Measurements from ENCODE around the gene DMPK.
"Not testable (repeated sequence)": the region's sequence is repeated elsewhere in the genome, so short reads cannot be mapped to it uniquely, and the experiment has no call there.

The DMPK gene

GRCh38 chr19:45767881-45768654 is 14.2 kb downstream of the DMPK start:
- no peak for DNase-seq

GRCh38 chr19:45767410-45767880 is 14.8 kb downstream of the DMPK start:
- peak; percentile 5 for DNase-seq

- DNase-seq, result no peak
These were observed 15.4 kb downstream of the DMPK start for GRCh38 chr19:45766869-45767346.

- DNase-seq, result no peak
These were observed 15.9 kb downstream of the DMPK start for GRCh38 chr19:45766296-45766868.

- no peak for DNase-seq
These were observed 16.5 kb downstream of the DMPK start for GRCh38 chr19:45765702-45766295.

GRCh38 chr19:45764945-45765701 is 17.2 kb downstream of the DMPK start:
- no peak for DNase-seq

GRCh38 chr19:45764475-45764874 is 17.8 kb downstream of the DMPK start:
- DNase-seq, result no peak

GRCh38 chr19:45763691-45764294 is 18.5 kb downstream of the DMPK start:
- no peak for DNase-seq

GRCh38 chr19:45762870-45763631 is 19.2 kb downstream of the DMPK start:
- no peak for DNase-seq

- no peak for DNase-seq
These were observed 20.6 kb downstream of the DMPK start for GRCh38 chr19:45761714-45762113.

GRCh38 chr19:45758921-45759320 is 23.4 kb downstream of the DMPK start:
- no peak for DNase-seq

GRCh38 chr19:45757695-45758094 is 24.6 kb downstream of the DMPK start:
- no peak for DNase-seq

- DNase-seq, result no peak
These were observed 28.0 kb downstream of the DMPK start for GRCh38 chr19:45754323-45754722.

- DNase-seq, result no peak
These were observed 28.7 kb downstream of the DMPK start for GRCh38 chr19:45753548-45753947.

- DNase-seq, result no peak
These were observed 29.7 kb downstream of the DMPK start for GRCh38 chr19:45752639-45753038.

- not testable (repeated sequence) for DNase-seq
These were observed 30.8 kb downstream of the DMPK start for GRCh38 chr19:45751483-45751882.

GRCh38 chr19:45747513-45747912 is 34.8 kb downstream of the DMPK start:
- DNase-seq, result no peak

- DNase-seq, result no peak
These were observed 35.4 kb downstream of the DMPK start for GRCh38 chr19:45746866-45747265.

GRCh38 chr19:45745606-45746005 is 36.7 kb downstream of the DMPK start:
- DNase-seq, result no peak

- no peak for DNase-seq
These were observed 39.3 kb downstream of the DMPK start for GRCh38 chr19:45742969-45743368.

GRCh38 chr19:45739498-45740439 is 42.5 kb downstream of the DMPK start:
- DNase-seq, result no peak
